Prostate gland (tissue), 2 donors: ENCODE measurements around the gene OBP2B. TPM values are rescaled to one million over a fixed set of nuclear protein-coding genes. Genes with fewer than 3 reads are reported as not detected.
A peak's percentile ranks its signal among the peaks of the same experiment; 100 is the strongest.
"Not testable (repeated sequence)": the region's sequence is repeated elsewhere in the genome, so short reads cannot be mapped to it uniquely, and the experiment has no call there.

Experiments used
- DNase-seq: peaks from one replicate; pipeline ENCODE4 v3.0.0-alpha.2; 2019; ENCODE audit warnings: low spot score
- H3K27ac ChIP-seq, 2 donors: fragments of 200-600 bp; sonication (generic); 2 replicates each; pipeline ENCODE4 v1.5.1; 2017 to 2019
- H3K27me3 ChIP-seq: fragments of 200-600 bp; sonication (generic); replicated peaks from 2 replicates; pipeline ENCODE4 v1.5.1; 2019; ENCODE audit not compliant: insufficient read depth
- H3K36me3 ChIP-seq, 2 donors: fragments of 200-600 bp; sonication (generic); 1 replicate in 1 of 2; 2 replicates in 1 of 2; pipeline versions ENCODE4 v1.5.1 to v1.8.1; 2017 to 2019
- H3K4me1 ChIP-seq: fragments of 200-600 bp; sonication (generic); replicated peaks from 2 replicates; pipeline ENCODE4 v1.5.1; 2019
- H3K4me3 ChIP-seq, 2 donors: fragments of 200-600 bp; sonication (generic); 2 replicates each; pipeline ENCODE4 v1.5.1; 2017 to 2019
- H3K9me3 ChIP-seq: fragments of 200-600 bp; sonication (generic); 2 replicates; pipeline ENCODE4 v1.5.1; 2017
- CTCF ChIP-seq, 4 experiments: fragments of 200-600 bp in 2 of 4; fragments of 450-650 bp in 2 of 4; sonication (generic) in 2 of 4; IDR thresholded peaks; 1 replicate in 3 of 4; 2 replicates in 1 of 4; pipeline ENCODE4 v1.5.1; 2016 to 2019; ENCODE audit warnings: antibody characterized with exemption in 4 of 4, mild to moderate bottlenecking in 2 of 4, moderate library complexity in 2 of 4
- POLR2A ChIP-seq: fragments of 450-650 bp; IDR thresholded peaks from one replicate; pipeline ENCODE4 v1.6.1; 2016; ENCODE audit warnings: antibody characterized with exemption, mild to moderate bottlenecking
- POLR2AphosphoS5 ChIP-seq: sonication (generic); formaldehyde crosslinking; IDR thresholded peaks from one replicate; pipeline ENCODE4 v1.6.1; 2017; ENCODE audit warnings: antibody characterized with exemption
- WGBS: methylation state at CpG from one replicate; pipeline ENCODE4 v1.1.5; 2018; 5-methylcytosine and 5-hydroxymethylcytosine counted together
- intact Hi-C: fragments of 100-400 bp; cut with DNase I; formaldehyde crosslinking; loops from one replicate; pipeline ENCODE4 v1.14.2; 2022
- total RNA-seq, 2 donors: library from RNA; depleted of rRNA; stranded (reverse); fragments of >200 nt; gene quantifications; one replicate each; pipeline ENCODE4 v1.1.0, GENCODE V29; 2016

OBP2B gene
- total RNA-seq, 2 donors from 2014 or later, result 1.6 to 35.2 TPM

DNA sequence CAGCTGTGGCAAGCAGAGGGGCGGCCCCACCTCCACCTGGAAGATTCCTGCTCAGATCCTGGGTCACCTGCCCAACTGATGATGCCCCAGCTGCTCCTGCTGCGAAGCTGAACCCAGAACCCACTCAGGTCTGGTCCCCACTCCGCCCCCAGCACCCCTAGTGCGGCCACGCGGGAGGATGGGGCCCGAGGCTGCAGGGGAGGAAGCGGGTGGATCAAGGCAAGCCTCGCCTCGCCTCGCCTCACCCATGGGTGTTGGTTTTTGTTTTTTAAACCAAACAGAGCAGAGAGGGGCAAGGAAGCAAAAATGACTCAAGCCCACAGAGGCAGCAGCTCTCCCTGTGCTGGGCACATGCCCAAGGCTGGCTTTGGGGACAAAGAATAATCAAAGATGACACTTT, 42.7 kb upstream of the OBP2B start:
- 72% methylated on average over 11 of the region's 11 CpGs for WGBS
- intact Hi-C loops, result no loop called here
- H3K9me3 ChIP-seq, result no peaks in the 10 kb centered on the region
- no peaks in the 10 kb centered on the region for H3K27me3 ChIP-seq
- no peak for DNase-seq
- no peak overlapping the region for H3K4me3 ChIP-seq
- H3K27ac ChIP-seq, result no peak overlapping the region
- TF ChIP-seq POLR2AphosphoS5, result no peak
- TF ChIP-seq POLR2A, result no peak
- TF ChIP-seq CTCF (IDR thresholded peaks at IDR 0.05), result no peak
- H3K36me3 ChIP-seq, result no peaks in the 10 kb centered on the region
- no peaks in the 10 kb centered on the region for H3K4me1 ChIP-seq

- DNase-seq, H3K36me3 ChIP-seq, H3K27ac ChIP-seq, H3K4me3 ChIP-seq, H3K27me3 ChIP-seq, H3K4me1 ChIP-seq, H3K9me3 ChIP-seq, intact Hi-C loops: not testable (repeated sequence)
- 84% methylated on average over 6 of the region's 6 CpGs for WGBS
These were observed 42.2 kb upstream of the OBP2B start for GRCh38 chr9:133251221-133251620.

- no peaks in the 10 kb centered on the region for H3K9me3 ChIP-seq
- H3K27ac ChIP-seq, result no peak overlapping the region
- TF ChIP-seq POLR2AphosphoS5 (peak; percentile 49), POLR2A (no peak), CTCF (IDR thresholded peaks at IDR 0.05) (no peak)
- H3K36me3 ChIP-seq, result no peaks in the 10 kb centered on the region
- intact Hi-C loops, result no loop called here
- WGBS, result 57% methylated on average over 5 of the region's 5 CpGs
- no peak overlapping the region for H3K4me3 ChIP-seq
- no peaks in the 10 kb centered on the region for H3K4me1 ChIP-seq
- DNase-seq, result no peak
- no peaks in the 10 kb centered on the region for H3K27me3 ChIP-seq
These were observed 41.7 kb upstream of the OBP2B start for GRCh38 chr9:133250741-133251170.

- WGBS, result 100% methylated on average over 1 of the region's 1 CpG
These were observed 40.3 kb upstream of the OBP2B start for GRCh38 chr9:133249337-133249736.

GRCh38 chr9:133248726-133249295, 39.8 kb upstream of the OBP2B start:
- Histone ChIP-seq H3K27ac (no peak overlapping the region), H3K9me3 (no peaks in the 10 kb centered on the region), H3K27me3 (no peaks in the 10 kb centered on the region), H3K36me3 (no peaks in the 10 kb centered on the region), H3K4me3 (no peak overlapping the region), H3K4me1 (no peaks in the 10 kb centered on the region)
- DNase-seq, result no peak
- TF ChIP-seq POLR2AphosphoS5 (no peak), CTCF (IDR thresholded peaks at IDR 0.05) (no peak), POLR2A (no peak)
- intact Hi-C loops, result no loop called here
- WGBS, result 88% methylated on average over 8 of the region's 8 CpGs

More at GRCh38 chr9:133249337-133249736, 40.3 kb upstream of the OBP2B start:
- Histone ChIP-seq H3K36me3 (no peaks in the 10 kb centered on the region), H3K27me3 (no peaks in the 10 kb centered on the region), H3K4me3 (no peak overlapping the region), H3K4me1 (no peaks in the 10 kb centered on the region), H3K27ac (no peak overlapping the region), H3K9me3 (no peaks in the 10 kb centered on the region)
- TF ChIP-seq POLR2A (no peak), POLR2AphosphoS5 (no peak), CTCF (IDR thresholded peaks at IDR 0.05) (no peak)
- intact Hi-C loops, result no loop called here
- DNase-seq, result no peak
